HG03457 (cell line): ENCODE measurements around the gene IL22.

Experiments used
- ATAC-seq: cut with Tn5 transposase; IDR thresholded peaks from one replicate; pipeline ENCODE4 v1.9.1; 2021; ENCODE audit warnings: moderate number of reproducible peaks; ENCODE audit not compliant: unreplicated experiment

The IL22 gene

DNA sequence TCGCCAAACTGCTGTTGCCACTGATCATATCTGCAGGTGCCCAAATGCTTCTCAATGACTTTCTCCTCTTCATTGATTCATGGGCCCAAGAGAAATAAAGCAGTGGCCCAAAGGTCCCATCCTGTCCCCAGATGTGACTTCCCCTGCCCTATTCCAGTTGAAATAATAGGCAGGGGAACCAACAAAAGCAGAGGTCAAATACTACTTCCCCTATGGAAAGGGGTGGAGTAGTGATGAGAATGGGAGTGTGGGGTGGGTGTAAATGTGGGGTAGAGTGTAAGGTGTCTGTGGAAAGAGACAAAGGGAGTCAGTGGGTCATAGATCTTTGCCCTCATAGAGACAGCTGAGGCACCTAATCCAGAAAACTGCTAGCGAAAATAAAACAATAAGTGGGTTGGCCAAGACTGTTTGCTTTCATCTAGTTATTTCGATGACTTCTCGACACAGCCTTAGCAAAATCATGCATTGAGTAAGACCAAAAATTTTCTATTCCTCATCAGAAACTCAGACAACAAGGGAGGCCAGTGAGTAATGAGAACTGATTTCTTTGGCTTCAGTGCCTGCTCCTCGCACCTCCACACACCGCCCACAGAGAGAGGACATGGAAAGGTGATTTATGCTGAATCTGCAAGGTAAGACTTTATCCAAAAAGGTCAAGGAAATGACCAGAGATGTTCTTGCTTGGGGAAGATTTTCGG lies 10.9 kb upstream of the IL22 start:
- no peak for ATAC-seq

DNA sequence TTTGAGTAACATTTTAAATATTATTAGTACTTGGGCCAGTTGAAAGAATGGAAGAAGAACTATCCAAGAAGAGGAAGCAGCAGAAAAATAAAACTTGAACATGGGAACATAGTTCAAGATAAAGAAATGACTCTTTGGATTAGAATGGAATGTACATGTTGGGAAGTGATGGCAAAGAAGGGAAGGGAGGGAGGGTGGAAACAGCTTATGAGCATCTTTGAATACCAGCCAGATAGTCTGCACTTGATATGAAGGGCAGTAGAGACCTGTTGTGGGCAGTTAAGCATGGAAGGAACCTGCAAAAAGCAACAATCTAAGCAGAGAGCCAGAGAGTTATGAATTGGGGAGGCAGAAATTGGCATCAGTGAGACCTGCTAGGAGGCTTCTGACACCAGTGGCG lies 10.0 kb upstream of the IL22 start:
- ATAC-seq = no peak

DNA sequence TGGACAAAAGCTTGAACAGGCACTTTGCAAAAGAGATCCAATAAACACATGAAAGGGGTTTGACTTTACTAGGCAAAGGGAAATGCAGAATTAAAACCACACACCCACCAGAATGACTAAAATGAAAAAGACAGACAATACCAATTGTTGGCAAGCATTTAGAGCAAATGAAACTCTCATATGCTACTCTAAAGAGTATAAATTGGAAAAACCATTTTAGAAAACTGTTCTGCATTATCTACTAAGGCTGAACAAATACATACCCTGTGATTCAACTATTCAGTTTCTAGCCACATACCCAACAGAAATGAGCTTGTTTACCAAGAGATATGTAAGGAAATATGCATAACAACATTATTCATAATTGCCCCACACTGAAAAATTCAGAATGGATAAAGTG lies 8.5 kb upstream of the IL22 start:
- no peak for ATAC-seq

DNA sequence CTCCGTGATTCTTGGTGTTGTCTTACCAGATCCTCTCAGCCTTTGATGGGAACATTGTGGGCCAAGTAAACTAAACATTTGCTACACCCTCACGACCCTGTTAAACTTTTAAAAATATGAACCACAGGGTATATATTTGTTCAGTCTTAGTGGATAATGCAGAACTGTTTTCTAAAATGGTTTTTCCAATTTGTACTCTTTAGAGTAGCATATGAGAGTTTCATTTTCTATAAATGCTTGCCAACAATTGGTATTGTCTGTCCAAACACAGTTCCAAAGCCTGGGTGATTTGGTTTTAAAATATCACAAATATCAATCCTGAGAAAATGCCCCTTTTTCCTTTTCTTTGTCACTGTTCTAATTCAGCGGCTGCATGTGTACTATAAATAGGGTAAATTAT lies 6.7 kb upstream of the IL22 start:
- no peak for ATAC-seq

DNA sequence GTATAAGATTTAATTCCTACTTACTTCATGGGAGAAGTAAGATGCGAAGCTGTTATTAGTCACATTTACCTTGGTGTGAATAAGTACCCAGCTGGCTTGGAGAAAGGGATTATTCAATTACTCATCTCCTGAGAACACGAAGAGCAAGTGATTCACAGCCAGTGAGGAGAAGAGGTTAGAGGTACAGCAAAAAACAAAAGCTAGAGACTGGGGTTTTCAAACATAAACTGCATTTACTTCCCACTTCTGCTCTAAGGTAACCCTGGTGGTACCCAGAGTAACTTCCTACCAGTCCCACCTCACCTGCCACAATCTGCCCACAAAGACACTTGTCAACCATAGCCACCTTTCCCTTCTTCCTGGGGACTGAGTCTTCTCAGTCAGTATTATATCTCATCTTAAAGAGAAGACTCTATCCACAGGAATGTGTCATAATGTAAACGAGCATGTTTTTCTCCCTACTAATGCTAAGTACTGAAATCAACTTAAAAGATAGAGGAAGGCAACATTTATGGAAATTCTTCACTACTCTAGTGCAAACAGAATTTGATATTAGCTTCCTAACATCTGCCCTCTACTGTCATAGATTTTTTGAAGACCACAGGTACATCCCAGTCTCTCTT lies 6.0 kb upstream of the IL22 start:
- no peak for ATAC-seq

DNA sequence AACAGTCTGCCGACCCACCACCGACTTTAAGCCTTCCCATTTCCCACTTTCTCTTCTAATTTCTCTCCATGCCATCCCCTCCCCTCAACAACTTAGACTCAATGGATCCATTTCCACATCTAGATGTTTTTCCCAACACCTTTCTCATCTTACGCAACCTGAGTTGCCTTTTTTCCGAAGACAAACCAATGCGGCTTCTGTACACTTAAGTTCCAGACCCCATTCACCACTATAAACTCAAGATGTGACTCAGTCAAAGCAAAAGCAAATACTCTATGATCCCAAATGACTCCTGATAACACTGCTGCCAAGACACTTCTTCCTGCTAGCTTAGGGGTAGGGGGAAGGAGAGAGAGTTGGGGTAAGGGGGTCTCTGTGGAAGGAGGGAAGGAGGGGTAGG lies 1.3 kb downstream of the IL22 start:
- ATAC-seq = no peak

DNA sequence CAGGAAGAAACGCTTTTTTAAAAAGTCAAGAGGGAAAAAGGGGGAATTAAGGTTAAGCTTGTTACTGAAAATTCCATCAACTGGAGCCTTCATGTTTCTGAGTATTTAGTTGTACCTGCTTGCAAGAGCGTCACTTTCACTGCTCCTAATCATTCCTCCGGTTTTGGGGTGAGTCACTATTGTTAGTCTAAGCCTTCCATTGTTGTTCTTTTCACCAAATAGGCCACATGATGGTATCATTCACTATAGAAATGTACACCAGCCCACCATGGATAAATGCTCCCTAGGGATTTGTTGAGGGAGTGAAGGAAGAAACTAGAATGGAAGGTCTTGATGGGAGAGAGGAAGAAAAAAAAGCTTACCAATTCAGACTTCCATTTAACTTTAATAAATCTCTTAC lies 3.0 kb downstream of the IL22 start:
- ATAC-seq = no peak

DNA sequence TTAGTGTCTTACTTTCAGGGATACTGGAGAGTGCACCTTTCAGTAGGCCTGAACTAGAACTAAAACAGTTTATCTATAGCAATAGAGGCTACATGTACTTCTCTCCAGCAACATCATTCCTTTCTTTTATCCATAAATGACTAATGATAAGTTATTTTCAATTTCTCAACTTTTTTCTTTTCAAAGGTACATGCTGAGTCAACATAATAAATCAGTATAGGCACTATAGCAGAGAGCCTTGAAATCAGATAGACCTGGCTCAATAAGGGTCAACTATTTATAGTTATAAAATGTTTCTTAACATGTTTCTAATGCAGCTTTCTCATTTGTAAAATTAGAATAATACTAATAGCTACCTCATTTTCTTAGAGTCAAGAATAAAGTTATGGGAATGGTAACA lies 5.6 kb downstream of the IL22 start:
- ATAC-seq = no peak

DNA sequence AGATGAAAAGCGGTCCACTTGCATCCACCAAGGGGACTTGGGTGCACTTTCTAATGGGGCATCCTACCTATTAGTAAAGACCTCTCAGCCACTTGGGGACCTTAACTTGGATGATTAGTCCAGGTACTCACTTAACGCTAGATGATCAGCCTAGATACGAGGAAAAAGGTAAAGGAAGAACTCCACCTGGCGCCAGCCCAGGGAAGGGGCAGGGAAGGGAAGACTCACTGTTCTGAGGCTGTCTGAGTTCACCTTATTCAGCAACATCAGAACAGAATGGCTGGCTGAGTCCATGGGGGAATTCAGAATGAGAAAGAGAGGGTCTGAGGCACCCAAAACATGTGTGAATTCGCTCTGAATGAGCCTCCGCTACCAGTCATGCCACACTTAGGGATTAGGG lies 7.1 kb downstream of the IL22 start:
- ATAC-seq = no peak

DNA sequence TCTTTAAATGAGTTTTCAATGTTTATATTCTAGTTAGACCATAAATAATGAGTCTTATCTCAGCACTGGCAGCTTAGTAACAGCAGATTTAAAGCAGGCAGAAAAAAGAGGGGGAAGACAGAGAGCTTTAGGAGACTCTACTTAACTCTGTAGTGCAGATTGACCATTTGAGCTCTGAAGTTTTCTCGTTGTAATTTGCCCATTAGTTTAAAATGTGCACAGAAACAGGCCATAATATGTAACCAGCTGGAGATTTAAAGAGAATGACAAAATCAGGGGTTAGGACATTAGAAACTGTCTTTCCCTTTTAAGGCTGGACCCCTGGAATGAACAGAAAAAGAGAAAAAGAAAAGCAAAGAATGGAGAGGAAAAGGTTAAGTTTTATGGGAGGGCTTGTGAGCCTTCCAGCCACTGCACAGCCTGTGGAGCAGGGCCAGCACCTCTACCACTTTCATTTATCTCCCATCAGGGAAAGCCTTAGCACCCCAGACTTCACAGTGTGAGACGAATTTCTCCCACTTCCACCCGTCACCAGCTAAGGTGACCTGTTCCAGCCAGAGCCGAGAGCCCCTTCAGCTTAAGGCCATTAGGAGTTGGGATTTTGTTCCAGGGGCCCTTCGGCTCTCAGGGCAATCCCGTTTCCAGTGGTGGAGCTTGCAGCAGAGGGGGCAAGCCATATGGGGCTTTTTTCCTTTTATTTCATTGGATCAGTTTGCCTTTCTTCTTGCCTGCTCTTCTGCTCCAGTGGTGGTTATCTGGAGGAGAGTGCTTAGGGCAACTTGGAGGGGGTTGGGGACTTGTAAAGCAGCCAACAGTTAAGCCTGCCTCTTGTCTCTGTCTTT lies 8.0 kb downstream of the IL22 start:
- no peak for ATAC-seq

DNA sequence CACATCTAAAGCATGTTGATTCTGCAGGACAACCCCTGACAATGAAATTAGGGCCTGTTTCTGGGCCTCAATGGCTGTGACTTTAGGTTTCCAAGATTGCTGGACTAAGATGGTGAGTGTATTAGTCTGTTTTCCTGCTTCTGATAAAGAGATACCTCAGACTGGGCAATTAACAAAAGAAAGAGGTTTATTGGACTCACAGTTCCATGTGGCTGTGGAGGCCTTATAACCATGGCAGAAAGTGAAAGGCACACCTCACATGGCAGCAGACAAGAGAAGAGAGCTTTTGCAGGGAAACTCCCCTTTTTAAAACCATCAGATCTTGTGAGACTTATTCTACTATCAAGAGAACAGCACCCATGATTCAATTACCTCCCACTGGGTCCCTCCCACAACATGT lies 10.6 kb downstream of the IL22 start:
- ATAC-seq = no peak

DNA sequence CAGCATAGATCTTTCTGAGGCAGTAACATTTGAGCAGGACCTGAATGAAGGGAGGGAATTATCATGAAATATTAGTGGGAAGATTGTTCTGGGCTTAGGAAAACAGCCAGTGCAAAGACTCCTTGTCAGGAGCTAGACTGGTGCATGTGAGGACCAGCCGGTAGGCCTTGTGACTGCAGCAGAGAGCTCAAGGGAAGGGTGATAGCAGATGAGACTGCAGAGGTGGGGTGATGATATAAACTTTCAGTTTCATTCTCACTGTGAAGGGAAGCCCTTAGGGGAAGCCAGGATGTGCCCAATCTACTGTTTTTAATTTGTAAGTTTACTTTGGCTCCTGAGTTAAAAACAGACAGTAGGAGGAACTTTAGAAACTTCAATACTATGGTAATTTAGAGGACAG lies 12.4 kb downstream of the IL22 start:
- ATAC-seq = peak; percentile 96

DNA sequence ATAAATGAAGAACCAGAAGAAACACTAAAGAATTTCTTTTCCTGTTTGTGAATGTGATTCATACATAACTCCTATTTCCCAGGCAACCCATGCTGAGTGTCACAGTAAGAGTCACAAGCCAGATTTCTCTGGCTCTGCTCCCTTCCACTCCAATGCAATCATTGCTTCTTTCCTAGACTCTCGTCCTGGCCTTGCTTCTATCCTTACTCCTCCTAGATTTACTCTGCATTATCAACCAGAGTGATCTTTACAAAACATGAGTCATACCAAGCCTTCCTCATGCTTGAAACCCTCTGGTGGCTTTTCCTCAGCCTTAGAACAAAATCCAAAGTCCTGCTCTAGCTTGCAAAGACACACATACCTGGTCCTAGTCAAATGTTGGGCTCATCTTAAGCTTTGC lies 13.3 kb downstream of the IL22 start:
- no peak for ATAC-seq

DNA sequence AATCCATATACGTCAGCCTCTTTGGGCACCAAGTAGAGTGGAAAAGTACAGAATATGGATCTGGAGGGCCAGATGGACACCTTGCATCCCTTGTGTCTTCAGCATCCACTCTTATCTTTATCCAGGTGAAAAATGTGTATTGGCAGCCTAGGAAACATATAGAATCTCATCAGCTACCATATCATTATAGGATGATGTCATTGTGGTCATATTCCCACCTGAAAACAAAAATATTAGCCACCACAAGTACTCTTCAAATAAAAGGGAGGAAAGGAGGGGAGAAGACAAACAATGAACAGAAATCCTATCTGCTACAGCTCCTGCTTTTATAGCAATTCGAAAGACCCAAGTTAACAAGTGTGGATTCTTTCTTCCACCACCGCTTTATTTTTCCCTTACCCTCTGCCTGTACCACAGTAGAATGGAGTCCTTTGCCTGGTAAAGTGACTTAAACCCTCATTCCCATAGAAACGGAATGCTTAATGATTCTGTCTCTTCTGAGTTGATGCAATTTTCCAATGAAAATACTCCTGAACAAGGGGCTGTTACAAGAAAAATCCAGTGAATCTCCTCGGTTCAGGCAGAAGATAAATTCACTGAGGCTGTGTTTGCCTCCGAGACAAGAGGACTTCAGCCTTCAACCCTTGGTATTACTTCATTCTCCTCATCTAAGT lies 14.0 kb downstream of the IL22 start:
- ATAC-seq = no peak

DNA sequence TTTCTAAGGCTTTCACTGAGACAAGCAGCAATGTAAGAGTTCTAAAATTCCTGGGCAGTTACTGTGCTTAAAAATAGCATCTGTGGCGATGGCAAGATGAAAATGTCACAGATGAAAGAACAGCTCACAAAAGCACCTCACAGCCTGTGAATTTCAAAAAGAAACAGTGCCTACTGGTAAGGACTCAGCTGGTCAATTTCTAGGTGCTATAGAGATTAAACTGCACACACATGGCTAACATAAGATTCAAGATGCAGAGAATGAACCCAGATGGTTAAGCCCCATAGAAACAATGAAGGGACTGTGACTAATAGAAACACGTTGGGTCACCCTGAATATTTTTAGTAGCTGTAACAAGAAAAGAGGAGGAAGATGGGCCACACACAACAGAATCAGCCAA lies 15.8 kb downstream of the IL22 start:
- no peak for ATAC-seq

DNA sequence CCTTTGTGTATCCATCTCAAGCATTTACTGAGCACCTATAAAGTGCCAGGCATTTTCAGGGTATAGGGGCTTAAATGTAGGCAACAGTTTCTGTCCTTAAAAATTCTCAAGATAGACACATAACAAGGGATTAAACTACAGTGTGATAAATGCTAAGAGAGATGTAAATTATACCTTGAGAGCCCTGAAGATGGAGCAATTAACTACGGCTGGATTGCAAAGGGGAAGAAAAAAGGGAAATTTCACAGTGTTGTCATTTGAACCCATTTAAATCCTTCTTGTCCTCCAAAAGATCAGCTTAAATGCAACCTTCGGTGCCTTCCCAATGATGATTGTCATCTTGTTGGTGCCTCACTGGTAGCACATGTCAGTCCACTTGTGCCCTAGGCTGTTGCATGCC lies 16.3 kb downstream of the IL22 start:
- no peak for ATAC-seq

DNA sequence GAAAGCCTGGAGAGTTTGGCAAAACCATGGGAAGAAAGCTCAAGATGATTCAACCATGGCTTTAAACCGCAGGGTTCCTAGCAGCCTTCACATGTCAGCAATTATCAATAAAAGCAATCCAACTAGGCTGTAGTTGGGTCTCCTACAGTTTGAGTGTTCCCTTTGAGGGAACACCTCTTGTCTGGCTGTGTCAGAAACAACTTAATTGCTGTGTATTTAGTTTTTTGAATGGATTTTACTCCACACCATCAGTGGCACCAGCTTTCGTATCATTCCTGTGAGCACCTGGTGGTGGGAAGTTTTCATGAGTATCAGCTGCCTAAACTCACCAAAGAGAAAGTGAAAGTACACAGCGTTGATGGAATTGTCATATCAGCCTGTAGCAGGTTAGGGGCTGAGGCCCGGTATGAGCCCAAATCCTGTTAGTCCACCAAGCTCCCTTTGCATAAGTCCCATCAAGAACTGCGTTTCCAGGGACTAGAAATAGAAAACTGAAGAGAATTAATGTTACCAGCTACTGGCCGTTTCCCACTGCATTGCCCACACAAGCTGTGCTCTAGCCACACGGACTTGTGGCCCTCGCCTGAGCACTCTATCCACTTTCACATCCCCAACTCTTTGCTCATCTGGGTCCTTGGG lies 16.9 kb downstream of the IL22 start:
- peak; percentile 43 for ATAC-seq

DNA sequence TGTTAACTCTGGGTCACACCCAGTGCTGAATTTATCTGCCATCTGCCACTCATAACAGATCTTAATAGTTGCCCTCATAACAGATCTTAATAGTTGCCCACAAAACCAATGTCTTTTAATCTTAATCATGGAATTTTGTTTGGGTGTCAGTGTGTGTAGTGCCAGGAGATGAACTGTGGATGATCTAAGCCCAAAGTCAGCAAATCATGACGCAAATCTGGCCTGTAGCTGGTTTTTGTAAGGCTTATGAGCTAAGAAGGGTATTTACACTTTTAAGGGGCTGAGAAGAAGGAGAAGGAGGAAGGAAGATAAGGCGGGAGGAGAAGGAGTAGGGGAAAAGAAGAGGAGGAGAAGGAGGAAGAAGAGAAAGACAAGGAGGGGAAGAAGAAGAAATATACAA lies 17.8 kb downstream of the IL22 start:
- ATAC-seq = no peak

DNA sequence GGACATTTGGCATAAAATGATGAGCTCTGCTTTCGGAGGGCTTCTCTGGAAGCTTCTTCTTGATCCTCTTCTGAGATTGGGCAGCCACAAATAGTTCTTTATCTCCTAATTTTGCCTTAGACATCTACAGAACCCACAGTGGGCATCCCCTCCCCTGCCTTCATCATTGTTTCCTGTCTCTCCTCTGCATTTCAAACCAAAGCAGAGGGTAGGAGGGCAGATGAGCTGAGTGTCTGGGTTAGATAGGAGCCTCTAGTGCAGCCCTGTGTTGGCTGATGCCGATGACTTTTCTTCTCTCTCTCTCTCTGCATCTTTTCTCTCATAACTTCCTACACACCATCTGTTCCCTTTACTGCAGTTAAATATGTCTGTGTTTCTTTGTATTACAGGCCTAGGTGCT lies 19.3 kb downstream of the IL22 start:
- no peak for ATAC-seq

DNA sequence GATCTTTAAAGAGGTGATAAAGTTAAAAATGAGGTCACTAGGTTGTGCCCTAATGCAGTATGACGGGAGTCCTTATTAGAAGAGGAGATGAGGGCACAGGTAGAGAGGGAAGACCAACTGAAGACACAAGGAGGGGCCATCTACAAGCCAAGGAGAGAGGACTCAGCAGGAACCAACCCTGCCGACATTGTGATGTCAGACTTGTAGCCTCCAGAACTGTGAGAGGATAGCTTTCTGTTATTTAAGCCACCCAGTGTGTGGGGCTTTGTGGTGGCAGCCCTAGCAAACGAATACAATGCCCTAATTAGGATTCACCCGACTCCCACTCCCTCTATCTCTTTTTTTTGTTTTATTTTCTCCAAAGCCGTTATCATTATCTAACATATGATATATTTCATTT lies 19.9 kb downstream of the IL22 start:
- ATAC-seq = no peak

DNA sequence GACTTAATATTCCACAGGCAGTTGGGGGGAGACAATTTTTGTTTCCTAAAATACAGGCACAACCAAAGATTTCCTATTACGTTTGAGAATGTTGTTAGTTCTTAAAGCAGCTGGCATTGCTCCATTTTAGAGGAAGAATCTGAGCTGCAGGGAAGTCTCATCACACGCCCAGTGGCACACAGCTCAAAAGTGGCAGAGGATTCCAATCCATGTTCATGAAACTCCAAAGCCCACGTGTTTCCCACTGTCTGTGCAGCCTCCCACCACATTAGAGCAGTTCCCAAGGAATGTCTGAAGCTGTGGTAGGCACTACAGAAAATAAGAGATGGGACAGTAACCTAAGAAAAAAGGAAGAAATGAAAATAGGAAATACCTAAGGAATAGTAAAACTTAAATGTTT lies 21.7 kb downstream of the IL22 start:
- ATAC-seq = no peak
